HUES6 (cell line): ENCODE results near the gene SMYD3.

Experiments
- H3K27ac ChIP-seq: 2 replicates; pipeline ENCODE4 v1.7.0; 2013; ENCODE audit warnings: low read depth, mild to moderate bottlenecking, low read length, inconsistent platforms
- H3K27me3 ChIP-seq: 2 replicates; pipeline ENCODE4 v1.6.1; 2013; ENCODE audit warnings: low read length; ENCODE audit not compliant: control insufficient read depth, insufficient read depth
- H3K36me3 ChIP-seq: 2 replicates; pipeline ENCODE4 v1.6.1; 2013; ENCODE audit warnings: low read length; ENCODE audit not compliant: control insufficient read depth, insufficient read depth
- H3K4me1 ChIP-seq: 2 replicates; pipeline ENCODE4 v1.6.1; 2013; ENCODE audit warnings: low read length; ENCODE audit not compliant: control insufficient read depth, insufficient read depth
- H3K4me3 ChIP-seq: 2 replicates; pipeline ENCODE4 v1.5.1; 2013; ENCODE audit warnings: low read depth, low read length
- H3K9ac ChIP-seq: one replicate; pipeline ENCODE4 v1.6.1; 2013; ENCODE audit warnings: mild to moderate bottlenecking, low read length
- H3K9me3 ChIP-seq: 2 replicates; pipeline ENCODE4 v1.6.1; 2013; ENCODE audit warnings: low read depth, low read length; ENCODE audit not compliant: control insufficient read depth, insufficient read depth

SMYD3 gene

DNA sequence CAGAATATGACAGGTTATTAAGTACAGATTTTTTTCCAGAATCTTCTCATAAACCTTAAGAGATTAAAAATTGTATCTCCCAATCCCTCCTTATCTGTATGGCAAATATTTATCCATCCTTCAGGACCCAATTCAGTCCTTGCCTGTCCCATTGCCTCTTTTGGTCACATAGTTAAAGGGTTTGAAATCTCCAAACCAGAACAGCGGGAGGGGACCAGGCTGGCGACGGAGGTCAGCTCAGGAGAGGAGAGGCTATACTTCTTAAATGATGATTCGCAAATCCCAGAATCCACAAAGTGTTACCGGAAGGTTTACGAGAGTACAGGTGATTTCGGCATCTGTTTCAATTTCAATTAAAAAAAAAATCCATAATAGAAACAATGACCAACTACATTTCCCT is 572.7 kb downstream of the SMYD3 start:
- peaks cover 12% of the 10 kb centered on the region; the same call in 1 of the 2 replicates for H3K4me1 ChIP-seq
- no peaks in the 10 kb centered on the region for H3K9me3 ChIP-seq
- H3K9ac ChIP-seq: no peak overlapping the region
- H3K4me3 ChIP-seq: no peak overlapping the region
- no peaks in the 10 kb centered on the region for H3K27me3 ChIP-seq
- peak overlapping the region; percentile 40; the same call in 1 of the 2 replicates for H3K27ac ChIP-seq
- no peaks in the 10 kb centered on the region for H3K36me3 ChIP-seq

DNA sequence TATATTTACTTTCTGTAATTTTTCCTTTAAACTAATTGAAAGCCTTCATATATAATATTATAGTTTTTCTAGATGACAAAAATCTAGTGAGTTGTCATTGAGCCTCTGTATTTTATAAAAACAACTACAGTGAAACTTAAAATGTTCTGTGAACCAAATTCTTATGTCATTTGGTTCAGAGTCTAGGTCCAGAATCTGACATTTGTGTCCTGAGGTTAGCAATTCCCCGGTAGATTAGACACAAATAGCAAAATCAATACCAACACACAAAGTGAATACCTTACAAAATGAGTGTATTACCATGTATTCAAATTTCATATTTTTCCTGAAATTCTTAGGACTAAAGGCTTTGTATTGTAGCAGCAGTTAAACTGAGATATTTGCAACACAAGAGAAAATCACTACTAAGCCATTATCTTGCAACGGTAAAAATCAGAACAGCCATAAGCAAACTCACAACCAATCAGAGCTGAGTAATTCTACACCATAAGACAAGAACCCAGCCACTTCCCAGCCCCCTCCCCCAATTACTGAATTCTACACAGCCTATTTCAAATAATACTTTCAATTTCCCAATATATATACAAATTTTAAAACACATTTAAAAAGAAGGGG is 573.5 kb downstream of the SMYD3 start:
- no peak overlapping the region for H3K9ac ChIP-seq
- H3K9me3 ChIP-seq: no peaks in the 10 kb centered on the region
- H3K27me3 ChIP-seq: no peaks in the 10 kb centered on the region
- H3K27ac ChIP-seq: peak overlapping the region; percentile 40
- no peaks in the 10 kb centered on the region for H3K36me3 ChIP-seq
- no peak overlapping the region for H3K4me3 ChIP-seq
- peaks cover 12% of the 10 kb centered on the region; the same call in 1 of the 2 replicates for H3K4me1 ChIP-seq

DNA sequence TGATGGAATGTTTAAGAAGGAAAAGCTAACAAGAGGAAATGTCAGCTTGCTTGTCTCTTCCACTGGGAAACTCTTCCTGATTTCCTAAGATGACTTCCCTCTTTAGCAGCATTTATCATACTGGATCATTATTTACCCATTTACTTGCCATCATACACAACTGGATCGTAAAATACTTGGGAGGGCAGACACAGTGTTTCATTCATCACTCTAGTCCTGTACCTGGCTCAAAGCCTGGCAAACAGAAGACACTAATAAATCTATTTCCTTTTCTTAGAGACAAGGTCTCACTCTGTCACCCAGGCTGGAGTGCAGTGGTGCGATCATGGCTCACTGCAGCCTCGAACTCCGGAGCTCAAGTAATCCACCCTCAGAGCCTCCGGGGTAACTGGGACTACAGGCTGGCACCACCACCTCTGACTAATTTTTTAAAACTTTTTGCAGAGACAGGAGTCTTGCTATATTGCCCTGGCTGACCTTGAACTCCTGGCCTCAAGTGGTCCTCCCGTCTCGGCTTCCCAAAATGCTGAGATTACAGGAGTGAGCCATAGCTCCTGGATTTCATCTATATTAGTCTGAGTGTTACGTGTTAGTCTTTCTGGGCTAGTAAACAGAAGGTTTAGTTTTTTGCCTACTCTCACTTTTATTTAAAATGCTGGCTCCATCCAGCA is 574.6 kb downstream of the SMYD3 start:
- H3K27ac ChIP-seq: no peak overlapping the region

DNA sequence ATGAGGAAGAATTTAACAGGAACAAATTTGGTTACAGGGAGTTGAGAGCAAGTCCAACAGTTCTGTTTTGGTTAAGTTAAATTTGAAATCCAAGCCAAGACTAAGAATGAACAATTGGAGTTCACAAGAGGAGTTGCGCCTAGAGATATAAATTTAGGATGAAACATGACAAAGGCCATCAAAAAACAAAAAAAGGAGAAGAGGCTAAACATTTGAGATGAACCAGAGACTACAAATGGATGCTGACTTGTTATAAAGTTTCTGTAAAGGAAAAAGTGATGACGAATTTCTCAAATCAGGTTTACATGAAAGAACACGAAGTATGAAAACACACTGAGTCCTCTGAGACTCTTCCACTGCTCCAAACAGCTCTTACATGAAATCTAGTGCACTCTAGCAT is 575.6 kb downstream of the SMYD3 start:
- Histone ChIP-seq H3K27ac (no peak overlapping the region), H3K36me3 (no peaks in the 10 kb centered on the region), H3K4me1 (peaks cover 12% of the 10 kb centered on the region; the same call in 1 of the 2 replicates), H3K9me3 (no peaks in the 10 kb centered on the region), H3K9ac (no peak overlapping the region), H3K4me3 (no peak overlapping the region), H3K27me3 (no peaks in the 10 kb centered on the region)

More for the DNA sequence above, 574.6 kb downstream of the SMYD3 start:
- Histone ChIP-seq H3K9ac (no peak overlapping the region), H3K4me3 (no peak overlapping the region), H3K4me1 (peaks cover 12% of the 10 kb centered on the region; the same call in 1 of the 2 replicates), H3K9me3 (no peaks in the 10 kb centered on the region), H3K36me3 (no peaks in the 10 kb centered on the region), H3K27me3 (no peaks in the 10 kb centered on the region)

DNA sequence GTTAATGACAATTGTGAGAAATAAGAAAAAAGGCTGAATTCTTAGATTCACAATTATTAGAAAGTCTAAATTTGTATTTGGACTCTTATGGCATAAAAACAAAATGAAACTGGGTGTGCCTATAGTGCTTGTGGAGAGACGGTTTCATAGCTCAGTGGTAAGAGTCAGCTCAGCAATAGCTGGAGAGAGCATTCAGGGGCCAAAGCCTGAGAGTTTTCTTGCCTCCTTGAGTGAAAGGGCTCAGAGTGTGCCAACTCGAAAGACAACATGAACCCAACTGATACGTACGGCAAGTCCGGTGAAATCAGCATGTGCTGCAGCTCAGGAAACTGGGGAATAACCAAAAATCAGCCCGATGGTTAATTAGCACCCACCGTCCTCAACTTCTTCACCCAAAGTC is 577.9 kb downstream of the SMYD3 start:
- Histone ChIP-seq H3K4me1 (peaks cover 4% of the 10 kb centered on the region; the same call in 1 of the 2 replicates), H3K27me3 (no peaks in the 10 kb centered on the region), H3K9ac (no peak overlapping the region), H3K36me3 (no peaks in the 10 kb centered on the region), H3K4me3 (no peak overlapping the region), H3K27ac (no peak overlapping the region), H3K9me3 (no peaks in the 10 kb centered on the region)

DNA sequence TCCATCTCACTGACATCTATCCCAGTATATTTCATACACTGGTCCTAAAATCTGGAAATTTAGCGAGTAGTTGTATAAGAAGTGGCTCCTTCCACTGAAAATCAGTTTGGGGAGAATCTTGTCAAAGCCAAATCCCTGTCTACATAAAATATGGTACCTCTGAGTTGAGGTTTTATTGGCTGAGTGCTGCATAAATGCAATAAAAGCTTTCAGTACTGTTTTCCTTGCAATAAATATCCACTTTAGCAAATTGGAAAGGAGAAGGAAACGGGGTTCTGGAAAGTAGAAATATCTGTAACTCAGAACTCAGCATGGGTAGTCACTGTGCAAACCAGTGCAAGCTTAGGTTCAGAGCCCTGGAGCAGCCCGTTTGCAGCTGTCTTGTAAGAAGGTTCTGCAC is 580.2 kb downstream of the SMYD3 start:
- Histone ChIP-seq H3K9ac (no peak overlapping the region), H3K36me3 (no peaks in the 10 kb centered on the region), H3K4me1 (no peaks in the 10 kb centered on the region), H3K9me3 (no peaks in the 10 kb centered on the region), H3K27ac (no peak overlapping the region), H3K4me3 (no peak overlapping the region), H3K27me3 (no peaks in the 10 kb centered on the region)

DNA sequence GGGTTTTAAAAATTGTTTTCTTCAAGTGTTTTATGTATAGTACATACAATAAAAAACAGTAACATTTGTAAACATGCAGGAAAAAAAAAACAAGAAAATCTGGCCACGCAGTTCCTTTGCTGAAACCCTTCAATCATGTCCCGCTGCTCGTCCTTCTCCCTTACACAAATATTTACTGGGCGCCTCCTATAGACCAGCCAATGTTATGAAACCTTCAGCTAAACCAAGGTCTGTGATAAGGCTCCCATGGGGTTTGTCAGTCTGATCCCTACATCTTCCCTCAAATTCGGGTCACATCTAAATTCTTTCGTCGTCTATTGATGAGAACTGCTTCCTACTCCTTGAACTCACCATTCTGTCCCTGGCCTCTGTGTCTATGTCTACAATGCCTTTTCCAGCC is 583.9 kb downstream of the SMYD3 start:
- no peak overlapping the region for H3K4me3 ChIP-seq
- no peak overlapping the region for H3K9ac ChIP-seq

DNA sequence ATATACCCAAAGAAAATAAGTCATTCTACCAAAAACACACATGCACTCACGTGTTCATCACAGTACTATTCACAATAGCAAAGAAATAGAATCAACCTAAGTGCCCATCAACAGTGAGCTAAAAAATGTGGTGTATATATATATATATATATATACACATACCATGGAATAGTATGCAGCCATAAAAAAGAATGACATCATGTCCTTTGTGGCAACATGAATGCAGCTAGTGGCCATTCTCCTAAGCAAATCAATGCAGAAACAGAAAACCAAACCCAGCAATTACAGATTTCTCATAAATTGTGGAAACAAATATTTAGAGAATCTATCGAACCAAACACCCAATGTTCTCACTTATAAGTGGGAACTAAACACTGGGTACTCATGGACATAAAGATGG is 585.7 kb downstream of the SMYD3 start:
- Histone ChIP-seq H3K36me3 (no peaks in the 10 kb centered on the region), H3K27ac (no peak overlapping the region), H3K9me3 (no peaks in the 10 kb centered on the region), H3K4me1 (no peaks in the 10 kb centered on the region), H3K27me3 (no peaks in the 10 kb centered on the region), H3K4me3 (no peak overlapping the region), H3K9ac (no peak overlapping the region)

More for the DNA sequence above, 583.9 kb downstream of the SMYD3 start:
- H3K4me1 ChIP-seq: no peaks in the 10 kb centered on the region
- no peaks in the 10 kb centered on the region for H3K27me3 ChIP-seq
- no peak overlapping the region for H3K27ac ChIP-seq
- H3K9me3 ChIP-seq: no peaks in the 10 kb centered on the region
- no peaks in the 10 kb centered on the region for H3K36me3 ChIP-seq

DNA sequence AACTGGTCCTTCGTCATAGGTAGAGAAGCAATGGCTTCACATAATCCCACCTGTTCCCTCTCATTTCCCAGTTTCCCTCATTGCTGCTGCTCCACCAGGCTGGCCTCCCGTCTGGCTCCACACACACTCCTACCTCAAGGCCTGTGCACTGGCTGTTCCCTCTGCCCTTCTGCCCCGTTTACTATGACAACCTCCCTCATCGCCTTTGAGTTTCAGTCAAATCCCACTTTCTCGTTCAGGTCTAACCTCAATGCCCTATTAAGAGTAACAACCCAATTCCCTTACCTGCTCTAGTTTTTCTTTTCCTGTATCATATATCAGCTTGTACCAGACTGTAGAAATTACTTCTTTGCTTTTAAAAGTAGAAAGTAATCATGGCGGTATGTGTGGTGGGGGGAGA is 589.7 kb downstream of the SMYD3 start:
- no peaks in the 10 kb centered on the region for H3K36me3 ChIP-seq
- H3K4me1 ChIP-seq: no peaks in the 10 kb centered on the region
- no peak overlapping the region for H3K4me3 ChIP-seq
- no peak overlapping the region for H3K27ac ChIP-seq
- no peak overlapping the region for H3K9ac ChIP-seq
- H3K9me3 ChIP-seq: no peaks in the 10 kb centered on the region
- no peaks in the 10 kb centered on the region for H3K27me3 ChIP-seq

DNA sequence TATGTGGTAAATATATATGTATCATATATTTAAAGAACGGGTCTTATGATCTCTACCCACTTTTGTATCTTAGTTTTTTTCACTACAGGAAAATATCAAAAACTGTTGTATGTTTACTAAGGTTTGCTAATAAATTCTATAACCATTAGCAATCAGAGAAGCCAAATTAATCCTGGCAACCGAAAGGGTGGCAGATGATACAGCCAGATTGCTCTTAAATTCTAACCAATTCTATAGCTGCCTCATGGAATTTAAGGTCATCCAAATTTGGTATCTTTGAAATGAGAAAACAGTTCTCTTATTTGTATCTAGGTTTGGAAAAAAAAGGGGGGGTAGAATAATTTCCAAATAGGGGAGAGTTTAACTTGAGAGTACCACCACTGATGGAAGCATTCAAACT is 591.2 kb downstream of the SMYD3 start:
- no peak overlapping the region for H3K27ac ChIP-seq
- H3K9me3 ChIP-seq: no peaks in the 10 kb centered on the region
- H3K9ac ChIP-seq: no peak overlapping the region
- no peaks in the 10 kb centered on the region for H3K4me1 ChIP-seq
- no peaks in the 10 kb centered on the region for H3K27me3 ChIP-seq
- no peaks in the 10 kb centered on the region for H3K36me3 ChIP-seq
- no peak overlapping the region for H3K4me3 ChIP-seq

DNA sequence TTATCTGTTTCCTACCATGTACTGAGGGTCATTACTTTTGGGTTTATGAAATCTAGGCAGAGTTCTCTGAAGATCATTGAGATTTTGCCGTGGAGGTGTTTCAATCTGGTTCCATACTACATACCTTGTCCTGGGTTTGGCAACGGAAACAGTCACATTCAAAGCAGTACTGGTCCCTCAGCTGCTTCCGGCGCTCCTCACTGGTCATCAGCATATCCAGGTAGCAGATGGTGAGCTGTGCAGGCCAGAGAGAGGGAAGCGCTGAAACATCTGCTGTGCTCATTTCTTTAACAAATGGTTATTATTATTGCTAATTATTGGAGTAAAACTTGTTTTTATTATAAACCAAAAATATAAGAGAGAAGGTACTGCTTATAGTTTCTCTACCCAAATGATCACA is 591.7 kb downstream of the SMYD3 start:
- Histone ChIP-seq H3K36me3 (no peaks in the 10 kb centered on the region), H3K27me3 (no peaks in the 10 kb centered on the region), H3K9me3 (no peaks in the 10 kb centered on the region), H3K27ac (no peak overlapping the region), H3K4me3 (no peak overlapping the region), H3K9ac (no peak overlapping the region), H3K4me1 (no peaks in the 10 kb centered on the region)
